ENCODE results near the gene IRF9.

The IRF9 gene

GRCh38 chr14:24149302-24149969, 11.6 kb upstream of the IRF9 start:
- no peak for DNase-seq

GRCh38 chr14:24150061-24150460, 11.0 kb upstream of the IRF9 start:
- no peak for DNase-seq

- DNase-seq, result no peak
These were observed 10.5 kb upstream of the IRF9 start for GRCh38 chr14:24150567-24150966.

GRCh38 chr14:24150993-24151392, 10.1 kb upstream of the IRF9 start:
- no peak for DNase-seq

- no peak for DNase-seq
These were observed 9.5 kb upstream of the IRF9 start for GRCh38 chr14:24151404-24152080.

GRCh38 chr14:24155100-24155499, 6.0 kb upstream of the IRF9 start:
- no peak for DNase-seq

- no peak for DNase-seq
These were observed 4.2 kb upstream of the IRF9 start for GRCh38 chr14:24156840-24157239.

GRCh38 chr14:24157331-24157730, 3.7 kb upstream of the IRF9 start:
- DNase-seq, result no peak

GRCh38 chr14:24159777-24160498, 1.1 kb upstream of the IRF9 start:
- no peak for DNase-seq

GRCh38 chr14:24160499-24160849, 591 bp upstream of the IRF9 start:
- no peak for DNase-seq

- no peak for DNase-seq
These were observed 1.0 kb downstream of the IRF9 start for GRCh38 chr14:24162093-24162492.

GRCh38 chr14:24164518-24164991, 3.5 kb downstream of the IRF9 start:
- DNase-seq, result no peak

GRCh38 chr14:24165785-24166184, 4.7 kb downstream of the IRF9 start:
- no peak for DNase-seq

GRCh38 chr14:24167469-24168114, 6.5 kb downstream of the IRF9 start:
- no peak for DNase-seq

GRCh38 chr14:24171422-24172260, 10.6 kb downstream of the IRF9 start, which contains the start of gene REC8:
REC8 (plus strand) TSS chr14:24172080; CDS start chr14:24172553, 473 bp downstream.
- DNase-seq, result peak; percentile 99

- DNase-seq, result peak; percentile 50
These were observed 11.3 kb downstream of the IRF9 start for GRCh38 chr14:24172261-24172860.

- DNase-seq, result peak; percentile 18
These were observed 11.8 kb downstream of the IRF9 start for GRCh38 chr14:24172871-24173281.

GRCh38 chr14:24176599-24176998, 15.5 kb downstream of the IRF9 start:
- DNase-seq, result no peak

- DNase-seq, result no peak
These were observed 16.2 kb downstream of the IRF9 start for GRCh38 chr14:24177041-24177825.

GRCh38 chr14:24177891-24178290, 16.8 kb downstream of the IRF9 start:
- DNase-seq, result no peak
